K562 (cell line): ENCODE data around the gene LST1. TPM values are rescaled to one million over a fixed set of nuclear protein-coding genes. Genes with fewer than 3 reads are reported as not detected.

Experiments used
- BACH1 ChIP-seq: fragments of 200-800 bp; sonication (Bioruptor generic); IDR thresholded peaks from 2 replicates; pipeline ENCODE4 v1.6.1; 2016; ENCODE audit warnings: missing genetic modification characterization, missing compliant biosample characterization
- CHD7 ChIP-seq: fragments of 200-600 bp; sonication (generic); IDR thresholded peaks from one replicate; pipeline ENCODE4 v1.6.1; 2012; ENCODE audit warnings: mild to moderate bottlenecking, low read depth, low read length, inconsistent platforms
- FOXM1 ChIP-seq, 2 experiments: fragments of 450-650 bp in 1 of 2; sonication (generic) in 1 of 2; formaldehyde crosslinking in 1 of 2; IDR thresholded peaks; 2 replicates each; pipeline versions ENCODE4 v1.6.1 to v1.9.0; 2017 to 2022; ENCODE audit warnings: low read depth in 2 of 2, mild to moderate bottlenecking in 2 of 2, missing genetic modification reagents in 1 of 2, moderate library complexity in 1 of 2
- GTF2F1 ChIP-seq: IDR thresholded peaks from 2 replicates; pipeline ENCODE4 v1.6.1; 2011; ENCODE audit warnings: low read depth, low read length, improper control_type of control experiment
- HDGF ChIP-seq: fragments of 450-650 bp; IDR thresholded peaks from 2 replicates; pipeline ENCODE4 v1.6.1; 2016
- HMG20A ChIP-seq: fragments of 450-650 bp; formaldehyde crosslinking; conservative IDR thresholded peaks from 2 replicates; pipeline ENCODE4 v1.4.0; 2020; ENCODE audit warnings: mild to moderate bottlenecking, mixed read lengths
- POLR2B ChIP-seq: fragments of 450-650 bp; IDR thresholded peaks from 2 replicates; pipeline ENCODE4 v1.6.1; 2018; ENCODE audit warnings: low read depth; ENCODE audit not compliant: partially characterized antibody
- SMARCB1 ChIP-seq: IDR thresholded peaks from 2 replicates; pipeline ENCODE4 v1.6.1; 2011; ENCODE audit warnings: improper control_type of control experiment, low read depth; ENCODE audit not compliant: insufficient read length
- TFAP4 ChIP-seq: sonication (generic); formaldehyde crosslinking; IDR thresholded peaks from 2 replicates; pipeline ENCODE4 v1.8.0; 2022; ENCODE audit warnings: missing genetic modification reagents, mild to moderate bottlenecking, moderate library complexity, borderline replicate concordance
- U2AF1 ChIP-seq: fragments of 200-400 bp; formaldehyde crosslinking; optimal IDR thresholded peaks from 2 replicates; pipeline ENCODE3; 2017; ENCODE audit warnings: mild to moderate bottlenecking, low read depth, low read length, moderate library complexity
- ZNF584 ChIP-seq: fragments of 200-800 bp; sonication (Bioruptor generic); IDR thresholded peaks from 2 replicates; pipeline ENCODE4 v1.6.1; 2016; ENCODE audit warnings: low read depth, mild to moderate bottlenecking, missing genetic modification characterization, missing compliant biosample characterization
- ZNF740 ChIP-seq, 3 experiments: fragments of 200-800 bp in 1 of 3; sonication (Bioruptor generic) in 1 of 3; sonication (generic) in 1 of 3; formaldehyde crosslinking in 1 of 3; IDR thresholded peaks; 2 replicates each; pipeline versions ENCODE4 v1.6.1 to v1.8.0; 2016 to 2022; ENCODE audit warnings: mild to moderate bottlenecking in 2 of 3, missing compliant biosample characterization in 2 of 3, missing genetic modification characterization in 2 of 3, missing genetic modification reagents in 1 of 3
- polyA plus RNA-seq, 8 experiments: library from polyadenylated mRNA; depleted of rRNA in 4 of 8; stranded (reverse) in 5 of 8; unstranded in 3 of 8; fragments of >200 nt; fragmentation: Nextera tagmentation in 2 of 8; fragmentation: Illumina TruSeq in 1 of 8; extraction: Ambion mirVana in 2 of 8; extraction: Trizol in 1 of 8; gene quantifications; 2 replicates each; pipeline versions ENCODE4 v1.2.1 to v1.2.3, GENCODE V29; 2011 to 2014; ENCODE audit warnings: inconsistent platforms in 1 of 8, missing spikeins in 1 of 8
- total RNA-seq, 7 experiments: library from RNA; depleted of rRNA in 6 of 7; stranded (reverse); fragments of >200 nt in 6 of 7; fragmentation: Illumina TruSeq in 2 of 7; extraction: Trizol in 2 of 7; gene quantifications; 2 replicates each; pipeline versions ENCODE4 v1.2.1 to v1.2.3, GENCODE V29; 2011 to 2021; ENCODE audit warnings: low replicate concordance in 1 of 7

LST1 gene
- total and polyA plus RNA-seq, 9 of the 15 experiments (the other 6 are each of a cell fraction or from before 2014, with no cell fraction given): 0.82 to 7.8 (median 1.7) TPM

GRCh38 chr6:31546958-31547726 is 38.9 kb upstream of the LST1 start, which contains the start of gene NFKBIL1 (continued):
- TF ChIP-seq U2AF1 (no peak), TFAP4 (CRISPR knock-in tag) (peak; percentile 94), FOXM1 (IDR thresholded peaks at IDR 0.05; ENCODE audit: low read depth) (peak; percentile 68; the same call in 1 of the 2 replicates), FOXM1 (CRISPR knock-in tag; IDR thresholded peaks at IDR 0.05; ENCODE audit: low read depth) (no peak; the same call in 1 of the 2 replicates), ZNF584 (no peak), POLR2B (peak; percentile 69), ZNF740 (CRISPR knock-in tag; IDR thresholded peaks at IDR 0.05) (peak; percentile 53; the same call in 1 of the 2 replicates), ZNF740 (tag; IDR thresholded peaks at IDR 0.05) (no peak; a peak in 1 of 4 replicates), HDGF (peak; percentile 67; the same call in 1 of the 2 replicates), BACH1 (tag) (0 out of 2 replicates have a peak, but pooled peaks have one; percentile 20), CHD7 (no peak), HMG20A (CRISPR knock-in tag) (no peak), GTF2F1 (0 out of 2 replicates have a peak, but pooled peaks have one; percentile 26), SMARCB1 (no peak)
